HG02870 (cell line): ENCODE data around the gene CASS4.
A peak's percentile ranks its signal among the peaks of the same experiment; 100 is the strongest.
"Not testable (repeated sequence)": the region's sequence is repeated elsewhere in the genome, so short reads cannot be mapped to it uniquely, and the experiment has no call there.

Experiments
- ATAC-seq: cut with Tn5 transposase; IDR thresholded peaks from one replicate; pipeline ENCODE4 v1.9.1; 2021; ENCODE audit warnings: mild to moderate bottlenecking, moderate library complexity; ENCODE audit not compliant: unreplicated experiment

CASS4 gene

GRCh38 chr20:56411759-56412472, at the start of gene CASS4:
Gene CASS4, plus strand, starts transcription at chr20:56412260. Its CDS starts 199 bp downstream, at chr20:56412459.
- ATAC-seq, result peak; percentile 66

GRCh38 chr20:56362833-56363413, 49.1 kb upstream of the CASS4 start:
- ATAC-seq, result no peak

GRCh38 chr20:56363491-56363890, 48.6 kb upstream of the CASS4 start:
- ATAC-seq, result no peak

DNA sequence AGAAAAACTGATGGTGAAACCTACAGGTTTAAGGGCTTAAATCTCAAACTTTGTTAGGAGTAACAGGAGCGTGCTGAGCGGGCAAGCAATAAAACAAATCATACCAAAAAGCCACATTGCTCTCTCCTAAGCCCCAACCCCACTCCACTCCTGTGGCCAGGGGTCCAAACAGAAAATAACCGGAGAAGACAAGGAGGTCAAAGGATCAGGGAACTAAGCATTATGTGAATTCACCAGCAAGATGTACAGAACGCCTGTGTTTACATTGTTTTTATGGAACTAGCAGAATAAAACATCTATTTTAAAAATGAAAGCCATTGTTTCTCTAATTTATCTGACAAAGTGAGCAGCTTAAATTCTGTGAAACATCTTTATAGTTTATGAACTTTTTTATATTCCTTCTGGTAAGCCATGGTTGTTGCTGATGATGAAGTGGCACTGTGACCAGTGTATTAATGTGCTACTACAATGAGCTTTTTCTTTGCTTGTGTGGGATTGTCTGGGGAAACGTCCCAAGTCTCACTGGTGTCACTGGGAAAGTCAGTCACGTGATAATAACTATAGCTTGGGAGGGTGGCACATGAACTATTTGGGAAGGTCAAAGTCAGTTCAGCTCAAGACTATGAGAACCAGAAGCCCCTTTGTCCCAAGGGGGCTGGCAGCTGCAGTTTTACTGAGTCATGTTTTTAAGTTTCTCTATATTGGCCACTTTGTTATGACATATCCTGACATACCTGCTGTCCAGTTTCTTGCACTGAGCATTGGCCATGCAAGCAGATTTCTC, 43.5 kb upstream of the CASS4 start:
- no peak for ATAC-seq

DNA sequence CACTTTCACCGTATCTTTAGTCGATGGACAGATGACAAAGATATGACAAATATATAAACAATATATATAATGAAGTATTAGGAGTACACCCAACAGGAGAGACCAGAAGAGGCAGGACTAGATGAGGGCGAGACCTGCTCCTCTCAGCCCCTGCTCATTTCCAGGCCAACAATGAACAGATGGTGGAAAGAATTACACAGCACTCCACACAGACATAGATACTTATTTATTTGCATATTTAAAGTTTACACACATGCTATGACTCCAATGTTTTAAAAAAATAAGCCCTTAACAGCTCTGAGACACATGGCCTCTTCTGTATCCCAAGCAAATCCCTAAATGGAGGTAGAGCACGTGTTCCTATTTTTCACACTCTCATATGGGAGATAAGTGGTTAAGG, 42.9 kb upstream of the CASS4 start:
- ATAC-seq, result no peak

GRCh38 chr20:56371977-56372376, 40.1 kb upstream of the CASS4 start:
- no peak for ATAC-seq

GRCh38 chr20:56372850-56373249, 39.2 kb upstream of the CASS4 start:
- ATAC-seq, result no peak

GRCh38 chr20:56373942-56374341, 38.1 kb upstream of the CASS4 start:
- no peak for ATAC-seq

DNA sequence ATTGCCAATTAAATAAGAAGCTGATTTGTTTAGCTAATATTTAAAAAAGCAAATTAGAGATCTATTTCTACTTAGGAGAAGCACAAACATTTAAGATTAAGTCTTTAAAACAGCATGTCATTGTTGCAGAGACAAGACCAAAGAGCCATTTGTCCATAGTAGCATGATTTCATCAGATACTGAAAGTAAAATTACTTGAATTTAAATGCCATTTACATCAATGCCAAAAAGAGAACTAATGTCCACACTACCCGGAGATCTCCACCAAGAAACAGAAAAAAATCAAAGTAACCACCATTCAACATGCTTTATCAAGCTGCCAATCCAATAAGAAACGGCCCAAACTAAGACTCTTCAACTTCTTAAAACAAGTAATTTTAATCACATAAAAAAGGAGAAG, 35.7 kb upstream of the CASS4 start:
- no peak for ATAC-seq

DNA sequence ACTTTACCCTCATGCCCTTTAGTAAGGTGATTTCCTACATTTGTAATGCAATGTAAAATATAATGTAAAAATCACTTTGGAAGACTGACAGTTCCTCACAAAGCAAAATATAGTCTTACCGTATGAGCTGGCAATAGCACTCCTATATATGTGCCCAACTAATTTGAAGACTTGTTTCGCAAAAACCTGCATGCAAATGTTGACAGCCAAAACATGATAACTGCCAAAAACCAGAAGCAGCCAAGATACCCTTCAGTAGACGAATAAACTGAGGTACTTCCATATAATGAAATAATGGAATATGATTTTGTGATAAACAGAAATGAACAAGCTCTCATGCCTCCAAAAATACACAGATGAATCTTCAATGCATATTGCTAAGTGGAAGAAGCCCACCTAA, 33.7 kb upstream of the CASS4 start:
- no peak for ATAC-seq

GRCh38 chr20:56380375-56380774, 31.7 kb upstream of the CASS4 start:
- ATAC-seq, result no peak

- ATAC-seq, result peak; percentile 78
Observed at GRCh38 chr20:56381501-56381900, 30.6 kb upstream of the CASS4 start.

- ATAC-seq, result no peak
Observed at GRCh38 chr20:56382696-56383095, 29.4 kb upstream of the CASS4 start.

- ATAC-seq, result no peak
Observed at GRCh38 chr20:56383334-56383733, 28.7 kb upstream of the CASS4 start.

- ATAC-seq, result no peak
Observed at GRCh38 chr20:56385130-56385529, 26.9 kb upstream of the CASS4 start.

DNA sequence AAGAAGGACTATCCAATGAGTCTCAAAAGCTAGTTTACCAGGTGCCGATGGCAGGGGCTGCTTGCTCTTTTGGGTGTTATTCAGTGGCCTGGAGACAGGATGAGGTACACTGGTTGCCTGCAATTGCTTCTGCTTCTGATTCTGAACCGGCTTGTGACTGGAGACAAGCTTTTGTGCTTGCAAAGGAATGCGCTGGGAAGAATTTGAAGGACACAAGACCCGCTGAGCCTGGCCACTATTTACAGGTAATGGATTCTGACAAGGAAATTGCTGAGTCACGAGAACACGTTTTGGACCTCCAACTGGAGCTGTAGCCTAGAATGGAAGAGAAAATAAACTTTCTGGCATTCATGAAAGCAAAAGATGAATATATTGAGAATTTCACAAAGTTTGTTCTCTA, 25.8 kb upstream of the CASS4 start:
- no peak for ATAC-seq

- no peak for ATAC-seq
Observed at GRCh38 chr20:56388882-56389281, 23.2 kb upstream of the CASS4 start.

DNA sequence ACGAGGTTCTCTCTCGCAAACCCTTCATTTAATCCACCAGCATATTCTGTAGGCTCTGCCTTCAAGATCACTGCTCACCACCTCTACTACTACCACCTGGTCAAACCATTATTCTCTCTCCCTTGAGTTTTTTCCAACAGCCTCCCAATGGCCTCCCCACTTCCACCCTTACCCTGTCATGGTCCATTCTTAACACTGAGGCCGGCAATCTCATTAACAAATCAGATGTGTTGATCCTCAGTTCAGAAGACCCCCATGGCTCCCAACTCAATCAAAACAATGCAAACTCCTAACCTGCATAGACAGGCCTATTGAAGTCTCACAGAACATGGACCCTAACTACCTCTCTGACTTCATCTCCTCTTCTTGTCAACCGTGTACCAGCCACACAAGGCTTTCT, 22.3 kb upstream of the CASS4 start:
- no peak for ATAC-seq

DNA sequence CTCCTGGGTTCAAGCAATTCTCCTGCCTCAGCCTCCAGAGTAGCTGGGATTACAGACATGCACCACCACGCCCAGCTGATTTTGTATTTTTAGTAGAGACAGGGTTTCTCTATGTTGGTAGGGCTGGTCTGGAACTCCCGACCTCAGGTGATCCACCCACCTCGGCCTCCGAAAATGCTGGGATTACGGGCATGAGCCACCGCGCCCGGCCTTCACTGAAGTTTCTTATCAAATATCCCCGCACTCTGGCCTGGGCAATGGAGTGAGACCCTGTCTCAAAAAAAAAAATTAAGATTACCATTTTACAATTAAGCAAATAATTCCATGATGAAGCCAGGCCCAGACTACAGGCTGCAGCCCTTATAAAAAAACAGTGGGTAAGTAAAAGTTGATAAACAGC, 21.7 kb upstream of the CASS4 start:
- not testable (repeated sequence) for ATAC-seq

DNA sequence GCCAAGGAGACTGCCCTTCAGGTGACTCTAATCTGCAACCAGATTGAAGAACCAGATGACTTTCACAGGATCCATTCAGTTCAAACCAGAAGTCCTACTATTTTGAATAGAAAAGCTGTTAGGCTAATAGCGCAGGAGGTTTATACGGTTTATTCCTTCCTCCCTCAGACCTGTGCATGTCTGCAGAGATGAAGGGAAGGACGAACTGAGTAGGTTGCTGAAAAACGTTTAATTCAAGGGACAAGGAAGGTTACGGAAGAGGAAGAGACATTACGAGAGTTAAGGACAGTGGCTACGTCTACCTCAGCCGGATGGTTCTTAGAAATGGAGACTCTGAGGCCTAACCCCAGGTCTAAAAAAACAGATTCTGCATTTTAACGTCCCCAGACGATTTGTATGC, 21.0 kb upstream of the CASS4 start:
- ATAC-seq, result no peak

GRCh38 chr20:56391596-56392131, 20.4 kb upstream of the CASS4 start:
- ATAC-seq, result peak; percentile 29
